ENCODE measurements around the gene FSD2. TPM values are rescaled to one million over a fixed set of nuclear protein-coding genes. Genes with fewer than 3 reads are reported as not detected.

FSD2 gene
- total RNA-seq, 1 experiment from 2014 or later: not detected

Other genes starting within 250 kb of the FSD2 start
- not detected in 2 replicates for gene CPEB1, start 158.7 kb downstream of the FSD2 start, total RNA-seq (2021)
- gene AP3B2, start 96.2 kb downstream of the FSD2 start, total RNA-seq (2021): not detected in 2 replicates
- 6.4 and 6.9 TPM in 2 replicates for gene WHAMM, start 3.6 kb upstream of the FSD2 start, total RNA-seq (2021)
- gene HOMER2, start 146.7 kb upstream of the FSD2 start, total RNA-seq (2021): 15.1 and 21.2 TPM in 2 replicates
- gene RAMAC, start 180.1 kb upstream of the FSD2 start, total RNA-seq (2021): 18.2 and 18.7 TPM in 2 replicates
- gene C15orf40, start 205.6 kb upstream of the FSD2 start, total RNA-seq (2021): 21.2 and 27.8 TPM in 2 replicates